ENCODE data around the gene C1orf122. TPM values are rescaled to one million over a fixed set of nuclear protein-coding genes. Genes with fewer than 3 reads are reported as not detected.

The C1orf122 gene
- total and polyA plus RNA-seq, 2 of the 4 experiments (the other 2 are of a cell fraction) = 2.0 to 13.6 TPM

DNA sequence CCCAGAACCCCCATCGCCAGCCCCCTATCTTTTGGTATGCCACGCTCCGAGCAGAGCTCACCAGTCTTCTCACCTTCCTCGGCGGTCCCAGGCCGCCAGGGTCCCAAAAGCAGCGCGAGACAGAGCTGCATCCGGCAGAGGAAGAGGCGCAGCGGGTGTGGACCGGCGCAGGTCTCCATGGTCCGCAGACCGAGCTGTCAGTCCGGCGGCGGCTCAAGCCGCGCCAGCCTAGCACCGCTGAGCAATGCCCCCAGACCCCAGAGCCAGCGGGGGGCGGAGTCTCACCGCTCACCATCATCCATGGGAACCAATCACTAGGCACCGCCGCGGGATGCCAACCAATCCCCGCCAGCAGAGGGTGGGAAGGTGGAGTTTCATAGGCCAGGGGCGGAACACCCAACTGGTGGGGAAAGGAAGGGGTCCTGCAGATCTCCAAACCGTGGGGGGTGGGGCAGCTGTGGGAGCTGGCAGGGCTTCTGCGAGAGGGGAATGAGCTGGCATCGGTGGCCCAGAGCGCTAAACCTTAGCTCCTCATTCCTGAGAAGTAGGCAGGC is 42.6 kb upstream of the C1orf122 start, which contains the start of gene EPHA10:
TSS of gene EPHA10 (minus strand) at position 233 of the 554 bp plus-strand sequence. CDS start at position 179, 54 bp downstream.
- no peak within 1 kb of the TSS for H2BK5ac ChIP-seq (ENCODE audit: low read depth, low read length, poor library complexity, severe bottlenecking)
- H2BK20ac ChIP-seq (ENCODE audit: low read depth, low read length) = no peak within 1 kb of the TSS
- H4K8ac ChIP-seq (ENCODE audit: low read depth in 2 of 2, low read length in 2 of 2) = no peak within 1 kb of the TSS
- H3K4me1 ChIP-seq (ENCODE audit: control insufficient read depth, insufficient read depth, low read length) = no peaks in the 10 kb centered on the region
- no peak within 1 kb of the TSS for H2AK5ac ChIP-seq (ENCODE audit: low read depth, low read length)
- DNase-seq (no peak), ATAC-seq (ENCODE audit: low read depth) (no peak)
- H3K18ac ChIP-seq (ENCODE audit: low read depth, low read length) = no peak within 1 kb of the TSS
- H3K9me3 ChIP-seq (ENCODE audit: control insufficient read depth, insufficient read depth, low read length) = no peaks in the 10 kb centered on the region; the same call in 1 of the 2 replicates
- H2BK120ac ChIP-seq (ENCODE audit: low read depth, low read length) = no peak within 1 kb of the TSS
- in situ Hi-C loops (cut with MboI; ENCODE audit: low sequenced_read_pairs) (no loop called here), dilution Hi-C loops (cut with HindIII; ENCODE audit: low sequenced_read_pairs, unreplicated experiment) (no loop called here), intact Hi-C loops (cut with micrococcal nuclease) (no loop called here)
- H3K9ac ChIP-seq (ENCODE audit: low read depth, low read length) = no peak within 1 kb of the TSS
- H3K56ac ChIP-seq (ENCODE audit: extremely low read depth, insufficient read depth, low read length) = no peak within 1 kb of the TSS
- no peak within 1 kb of the TSS for H3K4me3 ChIP-seq (ENCODE audit: insufficient read depth, low read depth, low read length)
- no peak within 1 kb of the TSS for H3K4me2 ChIP-seq (ENCODE audit: low read depth, low read length)
- no peak within 1 kb of the TSS for H4K91ac ChIP-seq (ENCODE audit: insufficient read depth, low read depth, low read length)
- no peaks in the 10 kb centered on the region for H3K36me3 ChIP-seq (ENCODE audit: control insufficient read depth, insufficient read depth, low read length)
- WGBS, 2 experiments (ENCODE audit: extremely low coverage in 2 of 2, insufficient read length in 1 of 2) = 3% methylated on average over 16 of the region's 33 CpGs; no CpG with 5 or more reads in 1 of the 2 experiments
- H3K14ac ChIP-seq (replicated peaks; ENCODE audit: low read depth, low read length) = no peak within 1 kb of the TSS
- no peak within 1 kb of the TSS for H3K4ac ChIP-seq (ENCODE audit: low read depth, low read length)
- no peak within 1 kb of the TSS for H3K23ac ChIP-seq (ENCODE audit: low read depth, low read length)
- CTCF ChIA-PET = no interaction called here
- H3K27me3 ChIP-seq (ENCODE audit: control insufficient read depth, insufficient read depth, low read length) = peaks cover 44% of the 10 kb centered on the region
- TF ChIP-seq BHLHE40 (IDR thresholded peaks at IDR 0.05; ENCODE audit: low read depth, low read length) = no peak
- TF ChIP-seq MAZ (IDR thresholded peaks at IDR 0.05; ENCODE audit: borderline replicate concordance, low read depth, low read length) = no peak
- no peak for TF ChIP-seq NFE2L2 (IDR thresholded peaks at IDR 0.05; ENCODE audit: low read depth, low read length)
- TF ChIP-seq MAFK (IDR thresholded peaks at IDR 0.05; ENCODE audit: low read depth, low read length) = no peak
- TF ChIP-seq, protein P1, sequence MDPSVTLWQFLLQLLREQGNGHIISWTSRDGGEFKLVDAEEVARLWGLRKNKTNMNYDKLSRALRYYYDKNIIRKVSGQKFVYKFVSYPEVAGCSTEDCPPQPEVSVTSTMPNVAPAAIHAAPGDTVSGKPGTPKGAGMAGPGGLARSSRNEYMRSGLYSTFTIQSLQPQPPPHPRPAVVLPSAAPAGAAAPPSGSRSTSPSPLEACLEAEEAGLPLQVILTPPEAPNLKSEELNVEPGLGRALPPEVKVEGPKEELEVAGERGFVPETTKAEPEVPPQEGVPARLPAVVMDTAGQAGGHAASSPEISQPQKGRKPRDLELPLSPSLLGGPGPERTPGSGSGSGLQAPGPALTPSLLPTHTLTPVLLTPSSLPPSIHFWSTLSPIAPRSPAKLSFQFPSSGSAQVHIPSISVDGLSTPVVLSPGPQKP (IDR thresholded peaks at IDR 0.05; ENCODE audit: borderline replicate concordance, low read depth, low read length) = no peak
- no peak for TF ChIP-seq CEBPB (IDR thresholded peaks at IDR 0.05; ENCODE audit: low read depth, low read length)
- no peak for TF ChIP-seq RFX5 (IDR thresholded peaks at IDR 0.05; ENCODE audit: low read depth, low read length)
- no peak for TF ChIP-seq POLR2A (IDR thresholded peaks at IDR 0.05; ENCODE audit: low read depth, low read length)
- TF ChIP-seq RAD21 (IDR thresholded peaks at IDR 0.05; ENCODE audit: low read length) = no peak
- no peak for TF ChIP-seq CHD1 (IDR thresholded peaks at IDR 0.05; ENCODE audit: low read depth, low read length)
- TF ChIP-seq, protein P2, sequence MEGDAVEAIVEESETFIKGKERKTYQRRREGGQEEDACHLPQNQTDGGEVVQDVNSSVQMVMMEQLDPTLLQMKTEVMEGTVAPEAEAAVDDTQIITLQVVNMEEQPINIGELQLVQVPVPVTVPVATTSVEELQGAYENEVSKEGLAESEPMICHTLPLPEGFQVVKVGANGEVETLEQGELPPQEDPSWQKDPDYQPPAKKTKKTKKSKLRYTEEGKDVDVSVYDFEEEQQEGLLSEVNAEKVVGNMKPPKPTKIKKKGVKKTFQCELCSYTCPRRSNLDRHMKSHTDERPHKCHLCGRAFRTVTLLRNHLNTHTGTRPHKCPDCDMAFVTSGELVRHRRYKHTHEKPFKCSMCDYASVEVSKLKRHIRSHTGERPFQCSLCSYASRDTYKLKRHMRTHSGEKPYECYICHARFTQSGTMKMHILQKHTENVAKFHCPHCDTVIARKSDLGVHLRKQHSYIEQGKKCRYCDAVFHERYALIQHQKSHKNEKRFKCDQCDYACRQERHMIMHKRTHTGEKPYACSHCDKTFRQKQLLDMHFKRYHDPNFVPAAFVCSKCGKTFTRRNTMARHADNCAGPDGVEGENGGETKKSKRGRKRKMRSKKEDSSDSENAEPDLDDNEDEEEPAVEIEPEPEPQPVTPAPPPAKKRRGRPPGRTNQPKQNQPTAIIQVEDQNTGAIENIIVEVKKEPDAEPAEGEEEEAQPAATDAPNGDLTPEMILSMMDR (conservative IDR thresholded peaks at IDR 0.05; ENCODE audit: low read depth, low read length) = no peak
- TF ChIP-seq SMC3 (IDR thresholded peaks at IDR 0.05; ENCODE audit: low read depth, low read length) = no peak
- TF ChIP-seq MXI1 (IDR thresholded peaks at IDR 0.05; ENCODE audit: borderline replicate concordance, low read depth, low read length) = no peak
- no peak for TF ChIP-seq RCOR1 (IDR thresholded peaks at IDR 0.05; ENCODE audit: insufficient replicate concordance, low read length)
- TF ChIP-seq, protein P3, sequence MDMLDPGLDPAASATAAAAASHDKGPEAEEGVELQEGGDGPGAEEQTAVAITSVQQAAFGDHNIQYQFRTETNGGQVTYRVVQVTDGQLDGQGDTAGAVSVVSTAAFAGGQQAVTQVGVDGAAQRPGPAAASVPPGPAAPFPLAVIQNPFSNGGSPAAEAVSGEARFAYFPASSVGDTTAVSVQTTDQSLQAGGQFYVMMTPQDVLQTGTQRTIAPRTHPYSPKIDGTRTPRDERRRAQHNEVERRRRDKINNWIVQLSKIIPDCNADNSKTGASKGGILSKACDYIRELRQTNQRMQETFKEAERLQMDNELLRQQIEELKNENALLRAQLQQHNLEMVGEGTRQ (IDR thresholded peaks at IDR 0.05; ENCODE audit: low read depth, low read length) = no peak
- TF ChIP-seq FOS (IDR thresholded peaks at IDR 0.05; ENCODE audit: low read depth, low read length) = no peak
- H3K79me1 ChIP-seq (ENCODE audit: low read depth in 1 of 2, low read length in 2 of 2) = no peaks in the 10 kb centered on the region
- POLR2A ChIA-PET (ENCODE audit: unreplicated experiment) = interaction anchor here (0.6 kb wide), 1 partner anchor 456 kb away, joined by 3 read pairs; no protein-coding TSS in a partner anchor
- H2AK9ac ChIP-seq (replicated peaks; ENCODE audit: low read depth, low read length, poor library complexity) = peak within 1 kb of the TSS; percentile 57
- H3K27ac ChIP-seq (ENCODE audit: insufficient read depth, low read length) = no peak within 1 kb of the TSS
- no peaks in the 10 kb centered on the region for H3K9me1 ChIP-seq (ENCODE audit: insufficient read depth, low read length)
- H2AFZ ChIP-seq (replicated peaks; ENCODE audit: low read length, poor library complexity) = peak within 1 kb of the TSS; percentile 58
- no peak within 1 kb of the TSS for H2BK15ac ChIP-seq (ENCODE audit: low read depth, low read length)
- H4K20me1 ChIP-seq (ENCODE audit: insufficient read depth, low read length) = no peaks in the 10 kb centered on the region
- no TSS peak for BruUV-seq (replicated peaks)
- no peak within 1 kb of the TSS for H4K5ac ChIP-seq (ENCODE audit: low read depth, low read length)
